GM18498 (cell line): Measurements from ENCODE around the gene ATRN.
"Not testable (repeated sequence)": the region's sequence is repeated elsewhere in the genome, so short reads cannot be mapped to it uniquely, and the experiment has no call there.

ENCODE experiments used
- ATAC-seq: cut with Tn5 transposase; IDR thresholded peaks from one replicate; pipeline ENCODE4 v1.9.1; 2021; ENCODE audit warnings: mild to moderate bottlenecking, moderate library complexity; ENCODE audit not compliant: unreplicated experiment

ATRN gene

GRCh38 chr20:3514012-3514642 lies 43.3 kb downstream of the ATRN start:
- no peak for ATAC-seq

- no peak for ATAC-seq
These were observed 44.8 kb downstream of the ATRN start for GRCh38 chr20:3515379-3516170.

GRCh38 chr20:3521852-3522740 lies 51.3 kb downstream of the ATRN start:
- no peak for ATAC-seq

- ATAC-seq = not testable (repeated sequence)
These were observed 53.9 kb downstream of the ATRN start for GRCh38 chr20:3524696-3525095.

- ATAC-seq = no peak
These were observed 61.3 kb downstream of the ATRN start for GRCh38 chr20:3532089-3532615.

- ATAC-seq = not testable (repeated sequence)
These were observed 66.9 kb downstream of the ATRN start for GRCh38 chr20:3537733-3538132.

- ATAC-seq = no peak
These were observed 68.7 kb downstream of the ATRN start for GRCh38 chr20:3539311-3540107.

GRCh38 chr20:3541887-3542721 lies 71.3 kb downstream of the ATRN start:
- no peak for ATAC-seq

GRCh38 chr20:3543901-3544507 lies 73.2 kb downstream of the ATRN start:
- no peak for ATAC-seq

- no peak for ATAC-seq
These were observed 74.6 kb downstream of the ATRN start for GRCh38 chr20:3545401-3545925.

GRCh38 chr20:3547906-3548305 lies 77.1 kb downstream of the ATRN start:
- ATAC-seq = no peak

GRCh38 chr20:3550837-3551236 lies 80.0 kb downstream of the ATRN start:
- ATAC-seq = no peak

GRCh38 chr20:3551681-3552434 lies 81.0 kb downstream of the ATRN start:
- no peak for ATAC-seq

GRCh38 chr20:3553663-3554062 lies 82.8 kb downstream of the ATRN start:
- no peak for ATAC-seq

- ATAC-seq = no peak
These were observed 86.5 kb downstream of the ATRN start for GRCh38 chr20:3557237-3557785.

GRCh38 chr20:3559231-3559630 lies 88.4 kb downstream of the ATRN start:
- no peak for ATAC-seq

- ATAC-seq = no peak
These were observed 88.8 kb downstream of the ATRN start for GRCh38 chr20:3559637-3560036.

- no peak for ATAC-seq
These were observed 89.3 kb downstream of the ATRN start for GRCh38 chr20:3560162-3560561.
